RWPE1 (cell line): ENCODE data around the gene TTC28.
"Not testable (repeated sequence)": the region's sequence is repeated elsewhere in the genome, so short reads cannot be mapped to it uniquely, and the experiment has no call there.

Source experiments
- CTCF ChIA-PET: fragments of 350-600 bp; sonication (Branson Sonifier 250); formaldehyde crosslinking; extraction: SDS; loops from one replicate; lab custom pipeline; 2021; lab: Yijun Ruan, JAX
- POLR2A ChIA-PET: fragments of 400-600 bp; formaldehyde crosslinking; extraction: SDS; loops from one replicate; lab custom pipeline; 2020; ENCODE audit warnings: antibody characterized with exemption; ENCODE audit not compliant: low non-redundant PET; lab: Yijun Ruan, JAX
- DNase-seq: peaks from one replicate; pipeline ENCODE4 v3.0.0; 2012; ENCODE audit warnings: low spot score
- H3K27ac ChIP-seq: fragments of 450-650 bp; 2 replicates; pipeline ENCODE4 v1.5.1; 2017
- CTCF ChIP-seq: fragments of 450-650 bp; conservative IDR thresholded peaks from 2 replicates; pipeline ENCODE4 v1.5.1; 2017; ENCODE audit warnings: low read depth, mild to moderate bottlenecking

The TTC28 gene

GRCh38 chr22:28674121-28674563, 5.5 kb downstream of the TTC28 start:
- DNase-seq = no peak
- no peak for TF ChIP-seq CTCF
- H3K27ac ChIP-seq = no peak overlapping the region
- ChIA-PET POLR2A (no interaction called here), CTCF (interaction anchor here (0.6 kb wide), 1 partner anchor 182 kb away, joined by 3 read pairs; no protein-coding TSS in a partner anchor)

GRCh38 chr22:28670756-28671155, 8.9 kb downstream of the TTC28 start:
- CTCF ChIA-PET = no interaction called here
- DNase-seq = no peak
- no peak for TF ChIP-seq CTCF
- no peak overlapping the region for H3K27ac ChIP-seq
- POLR2A ChIA-PET = no interaction called here

- no peak for DNase-seq
- POLR2A ChIA-PET = no interaction called here
- CTCF ChIA-PET = no interaction called here
- no peak overlapping the region for H3K27ac ChIP-seq
- TF ChIP-seq CTCF = no peak
Measured at GRCh38 chr22:28670161-28670560, 9.5 kb downstream of the TTC28 start.

GRCh38 chr22:28669387-28669786, 10.3 kb downstream of the TTC28 start:
- POLR2A ChIA-PET = no interaction called here

GRCh38 chr22:28663569-28663942, 16.1 kb downstream of the TTC28 start:
- H3K27ac ChIP-seq = peak overlapping the region; percentile 94
- CTCF ChIA-PET, POLR2A ChIA-PET, DNase-seq: not testable (repeated sequence)

More at GRCh38 chr22:28669387-28669786, 10.3 kb downstream of the TTC28 start:
- no peak overlapping the region for H3K27ac ChIP-seq
- DNase-seq = no peak
- TF ChIP-seq CTCF = no peak
- CTCF ChIA-PET = no interaction called here

GRCh38 chr22:28658448-28658847, 21.2 kb downstream of the TTC28 start:
- no peak for TF ChIP-seq CTCF
- ChIA-PET POLR2A (no interaction called here), CTCF (no interaction called here)
- no peak overlapping the region for H3K27ac ChIP-seq
- DNase-seq = no peak

GRCh38 chr22:28656181-28656580, 23.5 kb downstream of the TTC28 start:
- H3K27ac ChIP-seq = no peak overlapping the region
- ChIA-PET POLR2A (no interaction called here), CTCF (no interaction called here)
- no peak for DNase-seq
- no peak for TF ChIP-seq CTCF
